SK-N-SH treated with all-trans-retinoic acid at 6 μM for 48 hours (cell line): ENCODE measurements around the gene PCAT7.
"Not testable (repeated sequence)": the region's sequence is repeated elsewhere in the genome, so short reads cannot be mapped to it uniquely, and the experiment has no call there.

Experiments
- ARNTL ChIP-seq: fragments of 450-650 bp; formaldehyde crosslinking; IDR thresholded peaks from 2 replicates; pipeline ENCODE4 v1.5.0; 2020; ENCODE audit warnings: low read depth, mild to moderate bottlenecking, moderate library complexity, borderline replicate concordance
- CSDC2 ChIP-seq: fragments of 250-450 bp; sonication (Bioruptor Pico); IDR thresholded peaks from 2 replicates; pipeline ENCODE4 v1.5.0; 2020; ENCODE audit warnings: mild to moderate bottlenecking, moderate library complexity
- ESRRG ChIP-seq: fragments of 250-450 bp; sonication (Bioruptor Pico); IDR thresholded peaks from 2 replicates; pipeline ENCODE4 v1.6.1; 2021; ENCODE audit warnings: mild to moderate bottlenecking
- ISL1 ChIP-seq: fragments of 250-450 bp; sonication (Bioruptor Pico); IDR thresholded peaks from 2 replicates; pipeline ENCODE4 v2.1.2; 2022; ENCODE audit warnings: mild to moderate bottlenecking, moderate library complexity
- TCF4 ChIP-seq: fragments of 250-450 bp; sonication (Bioruptor Pico); IDR thresholded peaks from 2 replicates; pipeline ENCODE4 v1.8.0; 2021; ENCODE audit warnings: mild to moderate bottlenecking, moderate library complexity, borderline replicate concordance
- ZFP30 ChIP-seq: fragments of 450-650 bp; formaldehyde crosslinking; IDR thresholded peaks from 2 replicates; pipeline ENCODE4 v1.5.0; 2022; ENCODE audit warnings: mild to moderate bottlenecking, moderate library complexity
- ZNF70 ChIP-seq: fragments of 450-650 bp; formaldehyde crosslinking; IDR thresholded peaks from 2 replicates; pipeline ENCODE4 v1.5.0; 2020; ENCODE audit warnings: mild to moderate bottlenecking, moderate library complexity
- TF ChIP-seq, protein P1 (sequence below): fragments of 250-450 bp; sonication (Bioruptor Pico); IDR thresholded peaks from 2 replicates; pipeline ENCODE4 v1.8.0; 2020; ENCODE audit warnings: mild to moderate bottlenecking, moderate library complexity, borderline replicate concordance

GRCh38 chr9:94591046-94591545 lies 36.2 kb downstream of the PCAT7 start:
- TF ChIP-seq ISL1; ESRRG; TCF4 (CRISPR knock-in tag); ZFP30 (CRISPR knock-in tag); CSDC2 (CRISPR knock-in tag); ARNTL (CRISPR knock-in tag); ZNF70: not testable (repeated sequence)
- TF ChIP-seq, protein P1, sequence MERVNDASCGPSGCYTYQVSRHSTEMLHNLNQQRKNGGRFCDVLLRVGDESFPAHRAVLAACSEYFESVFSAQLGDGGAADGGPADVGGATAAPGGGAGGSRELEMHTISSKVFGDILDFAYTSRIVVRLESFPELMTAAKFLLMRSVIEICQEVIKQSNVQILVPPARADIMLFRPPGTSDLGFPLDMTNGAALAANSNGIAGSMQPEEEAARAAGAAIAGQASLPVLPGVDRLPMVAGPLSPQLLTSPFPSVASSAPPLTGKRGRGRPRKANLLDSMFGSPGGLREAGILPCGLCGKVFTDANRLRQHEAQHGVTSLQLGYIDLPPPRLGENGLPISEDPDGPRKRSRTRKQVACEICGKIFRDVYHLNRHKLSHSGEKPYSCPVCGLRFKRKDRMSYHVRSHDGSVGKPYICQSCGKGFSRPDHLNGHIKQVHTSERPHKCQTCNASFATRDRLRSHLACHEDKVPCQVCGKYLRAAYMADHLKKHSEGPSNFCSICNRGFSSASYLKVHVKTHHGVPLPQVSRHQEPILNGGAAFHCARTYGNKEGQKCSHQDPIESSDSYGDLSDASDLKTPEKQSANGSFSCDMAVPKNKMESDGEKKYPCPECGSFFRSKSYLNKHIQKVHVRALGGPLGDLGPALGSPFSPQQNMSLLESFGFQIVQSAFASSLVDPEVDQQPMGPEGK (CRISPR knock-in tag) = not testable (repeated sequence)
